HG02610 (cell line): ENCODE results near the gene ARHGEF7.
"Not testable (repeated sequence)": the region's sequence is repeated elsewhere in the genome, so short reads cannot be mapped to it uniquely, and the experiment has no call there.

Source experiments
- ATAC-seq: cut with Tn5 transposase; IDR thresholded peaks from one replicate; pipeline ENCODE4 v1.9.1; 2021; ENCODE audit warnings: mild to moderate bottlenecking, moderate library complexity; ENCODE audit not compliant: unreplicated experiment

ARHGEF7 gene

GRCh38 chr13:111248822-111249221, 133.7 kb downstream of the ARHGEF7 start:
- no peak for ATAC-seq

DNA sequence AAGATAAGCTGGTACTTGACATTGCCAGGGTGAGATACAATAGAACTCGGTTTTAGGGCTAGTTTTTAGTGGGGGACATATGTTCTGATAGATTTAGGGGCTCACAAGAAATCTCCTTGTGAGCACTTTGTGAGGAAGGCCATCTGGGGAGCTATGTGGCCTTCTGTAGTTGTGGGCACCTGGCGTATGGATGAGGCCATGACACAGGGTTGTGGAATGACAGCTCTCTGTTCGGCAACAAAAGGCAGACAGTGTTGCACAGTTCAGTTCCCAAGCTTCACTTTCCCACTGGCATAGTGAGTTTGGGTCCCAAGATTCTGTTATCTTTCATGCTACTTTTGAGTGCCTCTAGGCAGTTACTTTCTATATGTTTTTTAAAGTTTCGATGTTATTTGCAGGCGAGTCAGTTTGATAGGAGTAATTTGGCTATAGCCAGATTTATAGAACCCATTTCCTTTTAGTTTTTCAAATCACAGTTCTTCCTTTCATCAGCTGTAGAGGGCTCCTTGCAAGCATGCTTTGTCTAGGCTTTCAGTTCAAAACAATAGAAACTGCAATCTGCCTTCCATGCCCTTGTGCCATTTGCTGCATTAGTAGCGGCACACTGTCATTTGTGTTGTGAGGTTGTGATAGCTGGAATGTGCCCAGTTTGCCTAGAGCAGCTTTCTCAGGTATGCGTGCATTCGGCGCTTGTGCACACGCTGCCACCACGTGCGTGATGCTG, 134.7 kb downstream of the ARHGEF7 start:
- ATAC-seq: no peak

GRCh38 chr13:111251646-111252445, 136.7 kb downstream of the ARHGEF7 start:
- no peak for ATAC-seq

DNA sequence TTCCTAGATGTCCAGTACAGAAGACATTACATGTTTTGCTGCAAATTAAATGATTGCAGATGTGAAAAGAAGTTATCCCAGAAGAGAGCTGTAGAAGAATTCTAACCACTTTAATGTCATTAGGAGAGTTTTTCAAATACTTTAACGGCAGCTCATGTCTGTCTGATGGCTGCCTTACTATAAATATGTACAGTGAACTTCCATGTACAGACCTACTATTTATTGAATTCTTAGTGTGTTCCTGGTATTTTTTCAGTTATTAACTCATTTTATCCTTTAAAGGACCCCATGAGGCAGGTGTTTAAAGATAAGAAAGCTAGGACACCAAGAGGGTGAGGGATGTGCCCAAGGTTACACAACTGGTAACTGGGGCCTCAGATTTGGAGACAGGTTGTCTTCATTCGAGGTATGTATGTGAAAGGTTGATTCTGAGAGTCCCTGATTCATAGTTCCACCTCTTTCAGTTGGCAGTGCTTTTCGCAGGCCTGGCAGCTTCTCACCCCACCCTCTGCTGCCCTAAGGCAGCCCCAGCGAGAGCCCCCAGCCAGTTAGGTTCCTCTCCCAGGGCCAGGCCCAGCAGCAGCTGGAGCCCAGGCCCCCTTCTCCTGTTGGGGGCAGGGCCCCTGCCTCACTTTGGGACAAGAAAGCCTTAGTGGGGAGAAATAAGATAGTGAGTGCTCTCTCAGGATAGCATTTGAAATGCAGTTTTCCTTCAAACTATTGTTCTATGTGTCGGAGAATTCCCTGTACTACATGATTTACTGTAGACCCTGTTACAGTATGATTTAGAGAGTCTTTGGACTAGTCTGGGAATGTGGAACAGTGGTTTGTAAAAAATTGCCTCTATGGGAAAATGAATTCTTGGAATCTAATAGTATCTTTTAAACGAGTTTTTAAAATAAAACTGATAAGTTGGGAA, 137.6 kb downstream of the ARHGEF7 start:
- ATAC-seq: no peak

GRCh38 chr13:111253365-111253872, 138.3 kb downstream of the ARHGEF7 start:
- no peak for ATAC-seq

GRCh38 chr13:111255228-111255790, 140.2 kb downstream of the ARHGEF7 start:
- no peak for ATAC-seq

- ATAC-seq: no peak
These were observed 141.3 kb downstream of the ARHGEF7 start for GRCh38 chr13:111256458-111256857.

DNA sequence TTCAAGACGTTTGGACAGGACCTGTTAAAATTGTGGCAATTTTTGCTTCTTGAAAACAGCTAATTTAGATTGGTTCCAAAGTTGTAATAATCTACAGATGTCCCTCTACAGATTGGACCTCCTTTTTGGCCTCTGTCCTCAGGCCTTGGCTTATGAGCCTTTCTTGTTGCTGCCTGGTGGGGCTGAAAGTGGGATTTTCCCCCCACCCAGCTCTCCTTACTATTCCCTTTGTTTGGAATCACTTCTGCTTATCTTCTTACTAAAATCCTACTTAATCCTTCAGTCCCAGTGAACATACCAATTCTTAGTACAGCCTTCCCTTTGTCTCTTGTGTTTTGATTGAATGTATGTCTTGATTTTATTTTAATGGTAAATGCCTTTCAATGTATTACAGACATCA, 141.8 kb downstream of the ARHGEF7 start:
- no peak for ATAC-seq

- ATAC-seq: not testable (repeated sequence)
These were observed 142.8 kb downstream of the ARHGEF7 start for GRCh38 chr13:111257899-111258298.

DNA sequence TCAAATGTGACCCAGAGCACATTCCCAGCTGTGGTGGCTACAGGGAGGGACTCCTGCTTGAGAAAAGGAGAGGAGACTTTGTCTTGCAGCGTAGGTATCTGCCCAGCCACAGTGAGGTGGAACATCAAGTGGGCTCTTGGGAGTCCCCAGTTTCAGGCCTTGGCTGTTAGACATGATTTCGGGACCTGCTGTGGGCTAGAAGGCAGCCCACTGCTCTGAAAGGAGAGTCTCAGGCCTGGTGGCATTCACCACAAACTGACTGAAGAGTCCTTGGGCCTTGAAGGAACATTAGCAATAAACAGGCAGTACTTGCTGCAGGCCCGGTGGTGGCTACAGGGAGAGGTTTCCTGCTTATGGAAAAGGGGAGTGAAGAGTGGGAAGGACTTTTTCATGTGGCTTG, 143.5 kb downstream of the ARHGEF7 start:
- no peak for ATAC-seq

- no peak for ATAC-seq
These were observed 143.9 kb downstream of the ARHGEF7 start for GRCh38 chr13:111259058-111259457.

GRCh38 chr13:111261326-111261725, 146.2 kb downstream of the ARHGEF7 start:
- ATAC-seq: no peak

DNA sequence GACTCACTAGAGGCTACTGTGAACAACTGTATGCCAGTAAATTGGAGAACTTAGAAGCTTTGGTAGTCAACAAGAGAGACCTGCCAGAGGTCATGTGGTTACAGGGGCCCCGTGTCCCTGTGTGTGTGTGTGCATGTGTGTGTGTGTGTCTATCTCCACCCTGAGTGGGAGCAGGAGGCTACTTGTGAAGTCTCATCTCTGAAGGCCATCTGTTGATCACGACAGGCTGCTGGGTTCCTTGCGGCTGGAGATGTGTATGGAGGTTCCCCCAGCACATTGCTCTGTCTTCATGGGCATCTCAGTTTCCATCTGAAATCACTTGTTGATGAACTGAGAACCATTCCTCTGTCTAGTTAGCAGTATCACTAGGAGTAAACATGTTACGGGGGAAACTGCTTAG, 147.2 kb downstream of the ARHGEF7 start:
- ATAC-seq: no peak

- ATAC-seq: no peak
These were observed 147.6 kb downstream of the ARHGEF7 start for GRCh38 chr13:111262715-111263114.

GRCh38 chr13:111263566-111263965, 148.5 kb downstream of the ARHGEF7 start:
- ATAC-seq: no peak

- ATAC-seq: no peak
These were observed 150.0 kb downstream of the ARHGEF7 start for GRCh38 chr13:111265006-111265700.

GRCh38 chr13:111265701-111266035, 150.6 kb downstream of the ARHGEF7 start:
- ATAC-seq: no peak

- no peak for ATAC-seq
These were observed 152.1 kb downstream of the ARHGEF7 start for GRCh38 chr13:111267205-111267604.

DNA sequence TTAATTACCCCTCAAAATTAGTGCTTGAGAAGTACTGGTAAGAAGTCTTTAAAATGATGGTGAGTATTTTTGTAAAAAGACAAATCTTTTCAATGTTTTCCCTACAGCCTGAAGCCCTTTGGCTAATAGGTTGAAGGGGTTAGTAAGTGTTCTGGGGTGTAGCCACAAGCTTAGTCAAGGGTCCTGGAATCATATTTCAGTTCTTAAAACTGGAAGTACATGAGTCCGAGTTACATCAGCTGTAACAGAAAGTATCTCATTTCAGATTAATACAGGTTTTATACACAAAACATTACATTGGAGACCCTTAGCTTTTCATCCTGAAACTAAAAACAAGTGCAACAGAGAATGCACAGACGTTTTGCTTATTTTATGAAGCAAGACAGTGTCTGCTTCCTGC, 152.7 kb downstream of the ARHGEF7 start:
- ATAC-seq: no peak

DNA sequence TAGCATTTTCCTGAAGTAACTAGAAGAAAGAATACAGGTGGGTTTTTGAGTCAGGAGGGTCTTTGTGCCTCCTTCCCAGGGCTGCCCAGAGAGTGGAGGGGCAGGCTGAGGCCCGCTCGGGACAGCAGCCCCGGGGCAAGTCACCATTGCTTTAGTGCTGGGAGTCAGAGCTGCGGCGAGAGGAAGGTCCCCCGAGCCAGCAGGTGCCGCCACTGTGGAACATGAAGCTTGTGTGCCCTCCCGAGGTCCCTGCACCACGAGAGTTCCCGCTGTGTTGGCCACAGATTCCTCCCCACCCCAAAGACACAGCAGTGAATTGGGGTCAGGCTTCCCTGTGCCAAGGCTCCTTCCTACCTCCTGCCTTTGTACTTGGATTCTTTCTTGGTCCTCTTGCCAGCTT, 154.4 kb downstream of the ARHGEF7 start:
- ATAC-seq: no peak
